Panc1 (cell line): ENCODE data around the gene CELA3A.
"Not testable (repeated sequence)": the region's sequence is repeated elsewhere in the genome, so short reads cannot be mapped to it uniquely, and the experiment has no call there.

Experiments
- CTCF ChIP-seq: fragments of 450-650 bp; IDR thresholded peaks from 2 replicates; pipeline ENCODE4 v1.5.1; 2017; ENCODE audit warnings: mild to moderate bottlenecking
- POLR2AphosphoS5 ChIP-seq: IDR thresholded peaks from 2 replicates; pipeline ENCODE4 v1.6.1; 2012; ENCODE audit warnings: mild to moderate bottlenecking, low read depth, low read length, moderate library complexity
- REST ChIP-seq, 2 experiments: IDR thresholded peaks; 2 replicates each; pipeline ENCODE4 v1.6.1; 2011 to 2012; ENCODE audit warnings: low read depth in 2 of 2, control low read depth in 1 of 2, low read length in 1 of 2, mild to moderate bottlenecking in 1 of 2, moderate library complexity in 1 of 2; ENCODE audit not compliant: insufficient read depth in 1 of 2
- SIN3A ChIP-seq: IDR thresholded peaks from 2 replicates; pipeline ENCODE4 v1.6.1; 2012; ENCODE audit warnings: low read depth, mild to moderate bottlenecking, low read length, moderate library complexity, borderline replicate concordance; ENCODE audit not compliant: insufficient read depth
- TCF7L2 ChIP-seq: IDR thresholded peaks from 2 replicates; pipeline ENCODE4 v1.6.1; 2011; ENCODE audit warnings: mild to moderate bottlenecking, low read depth, low read length, inconsistent platforms

GRCh38 chr1:21980515-21981220 is 20.8 kb upstream of the CELA3A start:
- TF ChIP-seq CTCF; POLR2AphosphoS5; REST (IDR thresholded peaks at IDR 0.05; ENCODE audit: insufficient read depth in 1 of 2, low read depth in 2 of 2, low read length in 1 of 2); SIN3A; TCF7L2: not testable (repeated sequence)
